ENCODE data around the gene GRM5.

DNA sequence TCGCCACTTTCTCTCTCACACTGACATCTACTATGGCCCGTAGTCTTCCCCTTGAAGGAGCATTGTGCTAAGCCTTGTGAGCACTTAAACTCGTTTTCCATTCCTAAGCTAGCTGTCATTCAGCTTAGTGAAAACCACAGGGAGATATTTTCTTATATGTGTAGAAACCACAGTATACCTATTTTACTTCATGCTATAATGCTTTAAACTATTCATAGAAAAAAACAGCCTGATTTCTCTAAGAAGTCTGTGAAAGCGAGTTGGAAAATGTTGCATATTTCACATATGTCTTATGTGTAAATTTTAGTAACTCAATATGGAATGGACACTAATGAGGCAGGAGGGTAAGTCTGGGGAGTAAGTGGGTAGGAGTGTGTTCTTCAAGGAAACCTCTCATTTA is 534.0 kb downstream of the GRM5 start:
- TF ChIP-seq, protein P1, sequence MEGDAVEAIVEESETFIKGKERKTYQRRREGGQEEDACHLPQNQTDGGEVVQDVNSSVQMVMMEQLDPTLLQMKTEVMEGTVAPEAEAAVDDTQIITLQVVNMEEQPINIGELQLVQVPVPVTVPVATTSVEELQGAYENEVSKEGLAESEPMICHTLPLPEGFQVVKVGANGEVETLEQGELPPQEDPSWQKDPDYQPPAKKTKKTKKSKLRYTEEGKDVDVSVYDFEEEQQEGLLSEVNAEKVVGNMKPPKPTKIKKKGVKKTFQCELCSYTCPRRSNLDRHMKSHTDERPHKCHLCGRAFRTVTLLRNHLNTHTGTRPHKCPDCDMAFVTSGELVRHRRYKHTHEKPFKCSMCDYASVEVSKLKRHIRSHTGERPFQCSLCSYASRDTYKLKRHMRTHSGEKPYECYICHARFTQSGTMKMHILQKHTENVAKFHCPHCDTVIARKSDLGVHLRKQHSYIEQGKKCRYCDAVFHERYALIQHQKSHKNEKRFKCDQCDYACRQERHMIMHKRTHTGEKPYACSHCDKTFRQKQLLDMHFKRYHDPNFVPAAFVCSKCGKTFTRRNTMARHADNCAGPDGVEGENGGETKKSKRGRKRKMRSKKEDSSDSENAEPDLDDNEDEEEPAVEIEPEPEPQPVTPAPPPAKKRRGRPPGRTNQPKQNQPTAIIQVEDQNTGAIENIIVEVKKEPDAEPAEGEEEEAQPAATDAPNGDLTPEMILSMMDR (IDR thresholded peaks at IDR 0.05): no peak
- no peak for TF ChIP-seq POLR2A (IDR thresholded peaks at IDR 0.05)

Measured in thyroid gland (tissue), 4 donors.